Glutamatergic neuron (in vitro differentiated cells): ENCODE results near the gene CEACAM7. TPM values are rescaled to one million over a fixed set of nuclear protein-coding genes. Genes with fewer than 3 reads are reported as not detected.

Experiments used
- DNase-seq: peaks from one replicate; pipeline ENCODE4 v3.0.0; 2022
- H3K27ac Mint-ChIP-seq: one replicate; pipeline ENCODE4 v1.8.0; 2020; ENCODE audit warnings: mild to moderate bottlenecking, mixed read lengths, inconsistent platforms; ENCODE audit not compliant: unreplicated experiment
- H3K27me3 Mint-ChIP-seq: one replicate; pipeline ENCODE4 v1.8.0; 2020; ENCODE audit warnings: mild to moderate bottlenecking, moderate library complexity, mixed read lengths, inconsistent platforms; ENCODE audit not compliant: unreplicated experiment
- H3K36me3 Mint-ChIP-seq: one replicate; pipeline ENCODE4 v1.8.0; 2020; ENCODE audit warnings: mild to moderate bottlenecking, mixed read lengths, inconsistent platforms; ENCODE audit not compliant: unreplicated experiment
- H3K4me1 Mint-ChIP-seq: one replicate; pipeline ENCODE4 v1.8.0; 2020; ENCODE audit warnings: mild to moderate bottlenecking, low read depth, mixed read lengths, inconsistent platforms; ENCODE audit not compliant: unreplicated experiment
- H3K4me3 Mint-ChIP-seq: one replicate; pipeline ENCODE4 v1.8.0; 2020; ENCODE audit warnings: mild to moderate bottlenecking, mixed read lengths, inconsistent platforms; ENCODE audit not compliant: unreplicated experiment
- H3K9me3 Mint-ChIP-seq: one replicate; pipeline ENCODE4 v1.8.0; 2020; ENCODE audit warnings: mild to moderate bottlenecking, moderate library complexity, mixed read lengths, inconsistent platforms; ENCODE audit not compliant: unreplicated experiment
- total RNA-seq: library from RNA; stranded (reverse); fragmentation: NEBNext Ultra II Directional; extraction: Animal tissue kit (Norgen Biotek cat#: 25700); gene quantifications from one replicate; pipeline ENCODE4 v1.2.1, GENCODE V29; 2021; ENCODE audit not compliant: unreplicated experiment
- TF ChIP-seq, protein P1 (sequence below): fragments of 200-600 bp; sonication (generic); IDR thresholded peaks from one replicate; pipeline ENCODE4 v1.5.0; 2021; ENCODE audit not compliant: partially characterized antibody, unreplicated experiment

CEACAM7 gene
- total RNA-seq, 1 donor from 2014 or later, result not detected

DNA sequence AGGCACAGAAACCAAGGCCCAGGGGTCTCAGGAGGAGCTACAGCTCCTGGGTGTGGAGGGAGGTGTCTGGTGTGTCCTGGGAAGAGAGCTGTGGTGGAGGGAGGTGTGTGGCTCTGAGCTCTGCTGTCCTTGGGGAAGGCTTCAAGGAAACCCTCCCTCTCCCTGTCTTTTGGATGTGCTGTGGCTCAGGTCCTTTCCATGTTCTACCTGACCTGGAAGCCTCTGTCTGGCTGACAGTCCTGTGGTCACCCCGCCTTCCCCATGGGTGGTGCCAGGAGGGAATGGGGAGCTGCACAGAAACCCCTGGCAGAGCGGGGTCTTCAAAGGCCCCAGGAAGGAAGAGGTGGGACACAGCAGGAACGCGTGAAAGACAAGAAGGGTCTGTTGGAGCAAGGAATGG lies 617 bp upstream of the CEACAM7 start:
- Mint-ChIP-seq H3K27ac (no peak overlapping the region), H3K27me3 (peaks cover 17% of the 10 kb centered on the region), H3K4me1 (no peaks in the 10 kb centered on the region), H3K4me3 (no peak overlapping the region), H3K9me3 (peaks cover 13% of the 10 kb centered on the region), H3K36me3 (peaks cover 21% of the 10 kb centered on the region)
- no peak for DNase-seq
- TF ChIP-seq, protein P1, sequence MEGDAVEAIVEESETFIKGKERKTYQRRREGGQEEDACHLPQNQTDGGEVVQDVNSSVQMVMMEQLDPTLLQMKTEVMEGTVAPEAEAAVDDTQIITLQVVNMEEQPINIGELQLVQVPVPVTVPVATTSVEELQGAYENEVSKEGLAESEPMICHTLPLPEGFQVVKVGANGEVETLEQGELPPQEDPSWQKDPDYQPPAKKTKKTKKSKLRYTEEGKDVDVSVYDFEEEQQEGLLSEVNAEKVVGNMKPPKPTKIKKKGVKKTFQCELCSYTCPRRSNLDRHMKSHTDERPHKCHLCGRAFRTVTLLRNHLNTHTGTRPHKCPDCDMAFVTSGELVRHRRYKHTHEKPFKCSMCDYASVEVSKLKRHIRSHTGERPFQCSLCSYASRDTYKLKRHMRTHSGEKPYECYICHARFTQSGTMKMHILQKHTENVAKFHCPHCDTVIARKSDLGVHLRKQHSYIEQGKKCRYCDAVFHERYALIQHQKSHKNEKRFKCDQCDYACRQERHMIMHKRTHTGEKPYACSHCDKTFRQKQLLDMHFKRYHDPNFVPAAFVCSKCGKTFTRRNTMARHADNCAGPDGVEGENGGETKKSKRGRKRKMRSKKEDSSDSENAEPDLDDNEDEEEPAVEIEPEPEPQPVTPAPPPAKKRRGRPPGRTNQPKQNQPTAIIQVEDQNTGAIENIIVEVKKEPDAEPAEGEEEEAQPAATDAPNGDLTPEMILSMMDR, result no peak

DNA sequence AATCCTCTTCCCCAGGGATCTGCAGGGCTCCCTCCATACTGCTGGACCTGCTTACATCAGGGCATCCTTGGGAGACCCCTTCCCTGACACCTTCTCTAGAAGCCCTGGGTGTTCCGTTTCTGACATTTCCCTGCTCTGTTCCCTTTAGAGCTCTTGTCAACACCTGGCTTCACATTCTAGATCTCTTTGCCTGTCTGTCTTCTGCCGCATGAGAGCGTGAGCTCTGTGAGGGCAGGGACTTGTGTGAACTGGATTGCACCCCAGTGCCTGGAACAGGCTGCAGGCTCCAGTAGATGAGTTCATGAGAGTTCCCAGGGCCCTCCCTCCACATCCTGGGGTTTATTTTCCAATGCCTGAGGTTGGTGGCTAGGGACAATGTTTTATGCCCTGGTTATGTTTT lies 651 bp downstream of the CEACAM7 start:
- H3K27me3 Mint-ChIP-seq, result peaks cover 17% of the 10 kb centered on the region
- TF ChIP-seq, protein P1, result no peak
- DNase-seq, result no peak
- no peaks in the 10 kb centered on the region for H3K4me1 Mint-ChIP-seq
- H3K4me3 Mint-ChIP-seq, result no peak overlapping the region
- H3K9me3 Mint-ChIP-seq, result peaks cover 9% of the 10 kb centered on the region
- H3K36me3 Mint-ChIP-seq, result peaks cover 14% of the 10 kb centered on the region
- H3K27ac Mint-ChIP-seq, result no peak overlapping the region

DNA sequence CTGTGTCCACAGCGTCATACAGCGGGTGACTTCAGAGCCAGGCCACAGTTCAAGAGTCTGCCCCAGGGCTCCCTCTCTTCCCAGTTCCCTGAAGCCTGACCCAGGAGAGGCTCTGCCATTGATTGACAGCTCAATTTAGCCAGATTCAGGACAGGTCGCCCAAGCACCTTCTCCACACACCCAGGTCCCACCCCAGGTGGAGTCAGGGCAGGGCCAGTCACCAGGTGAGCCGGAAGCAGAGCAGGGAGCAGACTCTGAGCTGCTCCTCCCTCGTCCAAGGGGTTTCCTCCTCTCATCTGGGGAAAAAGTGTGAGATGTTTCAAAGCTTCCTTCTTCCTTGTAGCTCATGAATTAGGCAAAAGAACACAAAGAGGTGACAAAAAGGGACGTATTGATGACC lies 5.6 kb downstream of the CEACAM7 start:
- peaks cover 4% of the 10 kb centered on the region for H3K27me3 Mint-ChIP-seq
- H3K4me1 Mint-ChIP-seq, result no peaks in the 10 kb centered on the region
- H3K9me3 Mint-ChIP-seq, result peaks cover 2% of the 10 kb centered on the region
- peaks cover 5% of the 10 kb centered on the region for H3K36me3 Mint-ChIP-seq
- H3K27ac Mint-ChIP-seq, result no peak overlapping the region
- no peak overlapping the region for H3K4me3 Mint-ChIP-seq
- no peak for DNase-seq
- TF ChIP-seq, protein P1, result no peak

DNA sequence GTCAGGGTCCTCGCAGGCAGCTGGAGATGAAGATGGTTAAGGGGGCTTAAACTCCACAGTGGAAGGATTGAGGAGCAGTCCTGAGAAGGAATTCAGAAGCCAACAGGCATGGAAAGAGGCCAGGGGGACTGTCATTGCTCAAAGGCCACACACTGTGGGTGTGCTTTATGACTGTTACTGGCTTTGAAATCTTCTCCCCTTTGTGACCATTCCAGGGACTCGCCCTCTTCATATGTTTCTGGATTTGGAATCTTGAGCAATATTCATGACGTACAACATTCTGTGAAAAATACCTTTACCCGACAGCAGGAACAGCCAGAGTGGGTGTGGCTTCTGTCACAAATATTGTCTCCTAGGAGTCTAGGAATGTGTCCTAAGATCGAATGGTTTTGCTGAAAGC lies 16.6 kb downstream of the CEACAM7 start:
- H3K4me1 Mint-ChIP-seq, result no peaks in the 10 kb centered on the region
- H3K4me3 Mint-ChIP-seq, result no peak overlapping the region
- no peaks in the 10 kb centered on the region for H3K36me3 Mint-ChIP-seq
- TF ChIP-seq, protein P1, result no peak
- peaks cover 2% of the 10 kb centered on the region for H3K27me3 Mint-ChIP-seq
- no peak overlapping the region for H3K27ac Mint-ChIP-seq
- no peak for DNase-seq
- H3K9me3 Mint-ChIP-seq, result no peaks in the 10 kb centered on the region

DNA sequence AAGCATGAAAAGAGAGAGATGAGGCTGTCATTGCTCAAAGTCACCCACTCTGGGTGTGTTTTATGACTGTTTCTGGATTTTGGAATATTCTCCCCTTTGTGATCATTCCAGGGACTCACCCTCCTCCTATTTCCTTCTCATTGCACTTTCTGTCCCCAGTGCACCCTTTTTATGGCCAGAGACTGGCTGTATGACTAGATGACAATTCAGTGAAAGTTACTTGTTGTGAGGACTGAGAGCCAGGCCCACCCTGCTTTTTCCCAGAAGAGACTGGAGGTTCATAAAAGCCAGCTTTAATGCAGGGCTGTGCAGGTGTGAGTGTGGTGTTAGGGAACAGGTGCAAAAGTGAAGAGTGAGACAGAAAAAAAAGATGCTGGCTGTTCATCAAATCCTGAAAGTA lies 17.3 kb downstream of the CEACAM7 start:
- no peaks in the 10 kb centered on the region for H3K36me3 Mint-ChIP-seq
- TF ChIP-seq, protein P1, result no peak
- H3K4me1 Mint-ChIP-seq, result no peaks in the 10 kb centered on the region
- DNase-seq, result no peak
- H3K27ac Mint-ChIP-seq, result no peak overlapping the region
- no peaks in the 10 kb centered on the region for H3K9me3 Mint-ChIP-seq
- peaks cover 2% of the 10 kb centered on the region for H3K27me3 Mint-ChIP-seq
- no peak overlapping the region for H3K4me3 Mint-ChIP-seq
